ENCODE results near the gene TMEM14C.
A peak's percentile ranks its signal among the peaks of the same experiment; 100 is the strongest.
"Not testable (repeated sequence)": the region's sequence is repeated elsewhere in the genome, so short reads cannot be mapped to it uniquely, and the experiment has no call there.

Gene TMEM14C

GRCh38 chr6:10721850-10722569 lies 860 bp upstream of the TMEM14C start:
- DNase-seq = no peak

DNA sequence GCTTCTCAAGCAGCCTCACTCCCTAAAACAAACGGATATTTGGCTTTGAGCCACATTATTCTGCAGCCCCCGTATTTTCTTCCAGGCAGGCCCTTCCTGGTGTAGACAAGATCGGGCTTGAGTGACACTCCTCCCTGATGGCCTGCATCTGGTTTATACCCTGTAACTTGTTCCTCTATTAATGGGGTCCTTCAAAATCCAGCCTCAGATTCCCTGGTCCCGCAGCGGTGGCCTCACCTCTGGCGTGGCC lies 375 bp upstream of the TMEM14C start:
- no peak for DNase-seq

- no peak for DNase-seq
Observed at GRCh38 chr6:10723567-10723881, 654 bp downstream of the TMEM14C start.

DNA sequence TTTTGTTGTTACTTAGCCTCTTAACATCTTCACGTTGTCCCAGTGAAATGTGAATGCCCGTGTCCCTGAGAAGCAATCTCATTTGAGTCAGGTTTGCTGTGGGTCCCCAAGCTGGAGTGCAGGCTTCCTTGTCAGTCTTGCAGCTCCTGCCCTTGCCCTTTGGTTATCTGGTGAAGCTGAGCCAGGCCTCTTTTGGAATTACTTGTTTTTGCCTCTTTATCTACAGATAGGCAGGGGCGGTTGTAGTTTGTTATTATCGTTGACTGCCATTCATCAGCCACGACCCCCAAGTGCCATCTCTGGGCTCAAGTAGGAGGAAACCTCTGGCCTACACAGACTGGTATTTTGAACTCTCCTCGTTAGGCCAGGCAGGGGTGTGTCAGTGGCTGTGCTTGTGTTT lies 2.2 kb downstream of the TMEM14C start:
- DNase-seq = no peak

GRCh38 chr6:10725716-10726115 lies 2.8 kb downstream of the TMEM14C start:
- DNase-seq = peak; percentile 66

DNA sequence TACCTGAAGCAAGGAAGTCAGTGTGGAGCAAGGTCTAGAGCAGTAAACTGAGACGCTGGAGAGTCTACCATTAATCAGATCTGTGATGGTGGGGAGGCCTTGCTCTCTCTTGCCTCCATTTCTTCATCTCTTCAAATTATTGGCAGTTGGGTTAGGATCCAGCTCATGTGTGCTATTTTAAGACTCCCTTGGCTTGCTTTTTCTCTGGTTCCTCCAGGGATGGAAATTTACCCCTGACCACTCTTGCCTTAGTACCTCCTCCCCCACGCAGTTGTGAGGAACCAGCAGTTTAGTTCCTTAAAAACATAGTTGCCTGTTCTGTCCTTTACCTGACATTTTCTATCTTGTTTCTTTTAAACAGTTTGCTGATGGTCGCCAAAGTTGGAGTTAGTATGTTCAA lies 7.4 kb downstream of the TMEM14C start:
- no peak for DNase-seq

DNA sequence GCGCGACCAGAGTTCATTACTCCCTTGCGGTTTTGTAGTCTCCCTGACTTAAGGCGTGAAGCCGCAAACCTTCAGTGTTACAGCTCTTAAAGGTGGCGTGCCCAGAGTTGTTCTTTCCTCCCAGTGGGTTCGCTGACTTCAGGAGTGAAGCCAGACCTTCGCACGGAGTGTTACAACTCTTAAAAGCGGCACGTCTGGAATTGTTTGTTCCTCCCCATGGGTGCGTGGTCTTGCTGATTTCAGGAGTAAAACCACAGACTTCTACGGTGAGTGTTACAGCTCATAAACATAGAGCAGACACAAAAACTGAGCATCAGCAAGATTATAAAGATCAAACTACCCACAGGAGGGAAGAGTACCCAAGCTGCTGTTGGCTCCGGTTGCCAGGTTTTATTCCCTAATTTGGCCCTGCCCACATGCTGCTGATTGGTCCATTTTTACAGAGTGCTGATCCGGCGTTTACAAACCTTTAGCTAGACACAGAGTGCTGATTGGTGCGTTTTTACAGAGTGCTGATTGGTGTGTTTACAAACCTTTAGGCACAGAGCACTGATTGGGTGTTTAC lies 10.4 kb downstream of the TMEM14C start:
- DNase-seq = no peak

GRCh38 chr6:10733863-10734262 lies 11.0 kb downstream of the TMEM14C start:
- no peak for DNase-seq

- no peak for DNase-seq
Observed at GRCh38 chr6:10736731-10737130, 13.9 kb downstream of the TMEM14C start.

DNA sequence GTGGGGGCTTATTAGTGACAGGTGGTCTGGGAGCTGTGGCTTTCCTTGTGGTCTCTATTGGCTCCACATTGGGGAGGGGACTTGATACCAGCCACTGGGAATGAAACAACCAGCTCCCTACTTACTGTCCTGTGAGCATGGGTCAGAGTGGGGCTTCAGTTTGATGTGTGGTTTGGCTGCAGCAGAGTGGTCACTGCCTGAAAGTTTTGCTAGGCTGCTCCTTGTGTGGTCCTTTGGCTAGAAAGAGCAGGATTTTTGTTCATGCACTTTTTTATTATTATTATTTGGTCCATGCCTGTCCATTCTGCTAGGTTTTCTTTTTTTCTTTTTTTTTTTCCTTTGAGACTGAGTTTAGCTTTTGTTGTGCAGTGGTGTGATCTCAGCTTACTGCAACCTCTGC lies 17.2 kb downstream of the TMEM14C start:
- no peak for DNase-seq

DNA sequence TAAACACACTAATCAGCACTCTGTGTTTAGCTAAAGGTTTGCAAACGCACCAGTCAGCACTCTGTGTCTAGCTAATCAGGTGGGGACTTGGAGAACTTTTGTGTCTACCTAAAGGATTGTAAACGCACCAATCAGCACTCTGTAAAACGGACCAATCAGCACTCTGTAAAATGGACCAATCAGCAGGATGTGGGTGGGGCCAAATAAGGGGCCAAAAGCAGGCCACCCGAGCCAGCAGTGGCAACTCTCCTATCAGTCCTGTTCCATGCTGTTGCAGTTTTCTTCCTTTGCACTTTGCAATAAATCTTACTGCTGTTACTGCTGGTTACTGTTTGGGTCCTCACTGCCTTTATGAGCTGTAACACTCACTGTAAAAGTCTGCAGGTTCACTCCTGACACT lies 18.8 kb downstream of the TMEM14C start:
- DNase-seq = not testable (repeated sequence)

GRCh38 chr6:10742251-10742650 lies 19.4 kb downstream of the TMEM14C start:
- DNase-seq = no peak

- no peak for DNase-seq
Observed at GRCh38 chr6:10743515-10743914, 20.6 kb downstream of the TMEM14C start.

GRCh38 chr6:10745116-10745515 lies 22.2 kb downstream of the TMEM14C start:
- no peak for DNase-seq

GRCh38 chr6:10746915-10747250 lies 24.0 kb downstream of the TMEM14C start:
- DNase-seq = no peak

DNA sequence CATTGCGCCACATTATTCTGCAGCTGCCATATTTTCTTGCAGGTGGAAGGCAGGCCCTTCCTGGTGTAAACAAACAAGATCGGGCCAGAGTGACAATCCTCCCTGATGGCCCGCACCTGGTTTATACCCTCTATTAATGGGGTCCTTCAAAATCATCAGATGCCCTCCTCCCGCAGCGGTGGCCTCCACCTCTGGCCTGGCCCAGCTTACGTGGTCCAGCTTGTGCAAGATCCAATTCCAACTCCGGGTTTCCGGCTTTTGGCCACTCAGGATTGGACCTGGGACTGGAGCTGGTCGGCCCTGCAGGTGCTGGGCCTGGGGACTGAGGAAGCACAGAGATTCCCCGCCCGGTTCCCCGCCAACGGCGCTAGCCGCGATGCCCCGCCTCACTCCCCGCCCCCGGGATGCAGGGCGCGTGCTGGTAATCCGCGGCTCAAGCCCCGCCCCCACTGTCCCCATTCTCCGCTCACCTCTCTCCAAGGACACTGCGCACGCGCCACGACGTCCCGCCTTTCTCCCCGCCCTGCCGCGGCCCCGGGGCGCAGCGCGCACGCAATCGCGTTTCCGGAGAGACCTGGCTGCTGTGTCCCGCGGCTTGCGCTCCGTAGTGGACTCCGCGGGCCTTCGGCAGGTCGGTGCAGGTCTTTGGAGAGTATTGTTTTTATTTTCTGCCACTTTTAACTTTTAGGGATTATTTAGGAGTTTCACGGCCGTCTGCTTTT lies 24.5 kb downstream of the TMEM14C start, which contains the start of gene TMEM14B:
Gene TMEM14B, plus strand, starts transcription at position 555 of the 722 bp plus-strand sequence. CDS start 1,441 bp downstream, outside the sequence.
- DNase-seq = peak; percentile 96

DNA sequence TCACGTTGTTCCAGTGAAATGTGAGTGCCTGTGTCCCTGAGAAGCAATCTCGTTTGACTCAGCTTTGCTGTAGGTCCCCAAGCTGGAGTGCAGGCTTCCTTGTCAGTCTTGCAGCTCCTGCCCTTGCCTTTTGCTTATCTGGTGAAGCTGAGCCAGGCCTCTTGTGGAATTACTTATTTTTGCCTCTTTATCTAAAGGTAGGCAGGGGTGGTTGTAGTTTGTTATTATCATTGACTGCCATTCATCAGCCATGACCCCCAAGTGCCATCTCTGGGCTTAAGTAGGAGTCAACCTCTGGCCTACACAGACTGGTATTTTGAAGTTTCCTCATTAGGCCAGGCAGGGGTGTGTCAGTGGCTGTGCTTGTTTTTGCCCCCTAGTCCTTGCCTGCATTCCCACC lies 26.9 kb downstream of the TMEM14C start:
- DNase-seq = no peak

GRCh38 chr6:10750568-10750967 lies 27.7 kb downstream of the TMEM14C start:
- DNase-seq = not testable (repeated sequence)

DNA sequence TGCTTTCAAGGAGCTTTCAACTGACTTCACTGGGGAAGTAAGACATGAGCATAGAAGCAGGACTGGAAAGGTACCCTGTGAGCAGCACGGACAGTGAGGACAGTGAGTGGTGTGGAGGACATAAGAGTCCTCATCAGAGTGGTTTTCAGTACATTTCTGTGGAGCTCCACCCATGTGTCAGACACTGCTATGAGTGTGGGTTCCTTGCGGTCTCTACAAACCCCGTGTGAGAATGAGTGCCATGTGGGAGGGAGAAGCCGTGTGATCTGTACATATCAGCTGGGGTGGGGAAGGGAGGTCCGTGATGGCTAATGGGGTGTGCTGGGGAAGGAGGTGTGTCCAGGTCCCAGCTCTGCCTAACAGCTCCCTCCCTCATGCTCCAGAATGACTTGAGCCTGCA lies 28.9 kb downstream of the TMEM14C start:
- DNase-seq = not testable (repeated sequence)

DNA sequence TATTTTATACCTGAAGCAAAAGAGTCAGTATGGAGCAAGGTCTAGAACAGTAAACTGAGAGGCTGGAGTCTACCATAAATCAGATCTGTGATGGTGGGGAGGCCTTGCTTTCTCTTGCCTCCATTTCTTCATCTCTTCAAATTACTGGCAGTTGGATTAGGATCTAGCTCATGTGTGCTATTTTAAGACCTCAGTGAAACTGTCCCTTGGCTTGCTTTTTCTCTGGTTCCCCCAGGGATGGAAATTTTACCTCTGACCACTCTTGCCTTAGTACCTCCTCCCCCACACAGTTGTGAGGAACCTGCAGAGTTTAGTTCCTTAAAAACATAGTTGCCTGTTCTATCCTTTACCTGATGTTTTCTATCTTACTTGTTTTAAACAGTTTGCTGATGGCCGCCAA lies 33.2 kb downstream of the TMEM14C start:
- DNase-seq = no peak

GRCh38 chr6:10759312-10759839 lies 36.5 kb downstream of the TMEM14C start:
- no peak for DNase-seq

GRCh38 chr6:10759884-10760329 lies 37.0 kb downstream of the TMEM14C start:
- DNase-seq = no peak

DNA sequence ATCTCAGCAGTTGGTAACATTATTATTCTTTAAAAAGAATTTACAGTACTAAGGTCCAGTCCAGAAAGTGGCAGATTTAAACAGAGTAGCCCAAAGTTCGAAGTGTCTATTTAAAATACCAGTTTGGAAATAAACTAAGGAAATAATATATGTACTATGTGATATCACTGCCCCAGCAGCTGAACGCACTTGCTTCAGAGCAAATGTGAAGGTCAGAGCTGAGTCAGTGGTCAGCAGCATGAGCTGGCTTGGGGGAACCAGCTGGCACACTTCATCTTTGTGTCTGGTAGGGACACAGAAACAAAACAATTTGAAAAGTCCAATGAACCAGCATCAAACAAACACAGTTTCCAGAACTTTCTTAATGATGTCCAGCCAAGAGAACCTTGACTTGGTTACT lies 40.1 kb downstream of the TMEM14C start:
- no peak for DNase-seq

- DNase-seq = no peak
Observed at GRCh38 chr6:10769419-10769818, 46.5 kb downstream of the TMEM14C start.

Measured in NCI-H526 treated with DMSO at 0.1 percent for 48 hours (cell line).